ENCODE data around the gene GRB10.

GRCh38 chr7:50632561-50633413, 149.9 kb downstream of the GRB10 start:
- TF ChIP-seq EZH2 (IDR thresholded peaks at IDR 0.05; ENCODE audit: borderline replicate concordance, low read depth, low read length, severe bottlenecking) (no peak), CTCF (IDR thresholded peaks at IDR 0.05; ENCODE audit: borderline replicate concordance, extremely low read depth, low read length, poor library complexity, severe bottlenecking) (peak; percentile 97)
